K562 (cell line): ENCODE measurements around the gene TNN. TPM values are rescaled to one million over a fixed set of nuclear protein-coding genes. Genes with fewer than 3 reads are reported as not detected.

Source experiments
- CBX1 ChIP-seq: sonication (generic); IDR thresholded peaks from 2 replicates; pipeline ENCODE4 v1.6.1; 2016; ENCODE audit warnings: antibody characterized with exemption, low read depth, mild to moderate bottlenecking
- CTBP1 ChIP-seq: fragments of 450-650 bp; IDR thresholded peaks from 2 replicates; pipeline ENCODE4 v1.6.1; 2016; ENCODE audit warnings: borderline replicate concordance
- ETS1 ChIP-seq: conservative IDR thresholded peaks from 2 replicates; pipeline ENCODE4 v1.6.1; 2011; ENCODE audit warnings: low read depth, mild to moderate bottlenecking, low read length; ENCODE audit not compliant: control insufficient read depth
- FOXJ3 ChIP-seq: sonication (generic); formaldehyde crosslinking; IDR thresholded peaks from 2 replicates; pipeline ENCODE4 v1.4.0; 2020; ENCODE audit warnings: mild to moderate bottlenecking, missing genetic modification reagents
- HNRNPK ChIP-seq: fragments of 200-400 bp; formaldehyde crosslinking; IDR thresholded peaks from one replicate; pipeline ENCODE4 v1.6.1; 2018; ENCODE audit warnings: mild to moderate bottlenecking, low read depth, low read length; ENCODE audit not compliant: poor library complexity, severe bottlenecking
- IFI16 ChIP-seq: fragments of 250-450 bp; sonication (Bioruptor Pico); IDR thresholded peaks from 2 replicates; pipeline ENCODE4 v2.1.2; 2022; ENCODE audit warnings: mild to moderate bottlenecking, inconsistent platforms
- JUN ChIP-seq, 2 experiments: sonication (generic) in 1 of 2; formaldehyde crosslinking in 1 of 2; IDR thresholded peaks; 2 replicates each; pipeline versions ENCODE4 v1.6.1 to v1.8.0; 2012 to 2022; ENCODE audit warnings: borderline replicate concordance in 2 of 2, mild to moderate bottlenecking in 2 of 2, improper control_type of control experiment in 1 of 2, low read depth in 1 of 2, low read length in 1 of 2, missing genetic modification reagents in 1 of 2
- JUND ChIP-seq, 2 experiments: IDR thresholded peaks; 2 replicates in 1 of 2; 3 replicates in 1 of 2; pipeline ENCODE4 v1.6.1; 2011; ENCODE audit warnings: borderline replicate concordance in 2 of 2, low read depth in 2 of 2, low read length in 2 of 2, improper control_type of control experiment in 1 of 2, missing biosample characterization in 1 of 2, missing genetic modification characterization in 1 of 2, missing genetic modification reagents in 1 of 2
- MLX ChIP-seq, 2 experiments: fragments of 450-650 bp in 1 of 2; sonication (generic) in 1 of 2; formaldehyde crosslinking; conservative IDR thresholded peaks; 2 replicates each; pipeline versions ENCODE4 v1.4.0 to v1.8.1; 2020 to 2022; ENCODE audit warnings: mild to moderate bottlenecking in 1 of 2, missing genetic modification reagents in 1 of 2
- NKRF ChIP-seq: fragments of 450-650 bp; IDR thresholded peaks from 2 replicates; pipeline ENCODE4 v1.6.1; 2016; ENCODE audit warnings: borderline replicate concordance
- NR4A1 ChIP-seq, 2 experiments: fragments of 250-450 bp in 1 of 2; fragments of 450-650 bp in 1 of 2; sonication (Bioruptor Pico) in 1 of 2; IDR thresholded peaks; 2 replicates each; pipeline versions ENCODE4 v1.4.0 to v1.6.1; 2016 to 2020; ENCODE audit warnings: mild to moderate bottlenecking in 2 of 2, missing compliant biosample characterization in 1 of 2, missing genetic modification characterization in 1 of 2, moderate library complexity in 1 of 2
- PKNOX1 ChIP-seq: fragments of 450-650 bp; IDR thresholded peaks from 2 replicates; pipeline ENCODE4 v1.6.1; 2016
- POU5F1 ChIP-seq: fragments of 150-350 bp; IDR thresholded peaks from 2 replicates; pipeline ENCODE4 v1.6.1; 2014; ENCODE audit warnings: borderline replicate concordance, low read length, low read depth, mild to moderate bottlenecking; ENCODE audit not compliant: partially characterized antibody
- RFX7 ChIP-seq: fragments of 250-450 bp; sonication (Bioruptor Pico); IDR thresholded peaks from 2 replicates; pipeline ENCODE4 v1.5.1; 2021; ENCODE audit warnings: mild to moderate bottlenecking
- RNF219 ChIP-seq: fragments of 250-450 bp; sonication (Bioruptor Pico); IDR thresholded peaks from 2 replicates; pipeline ENCODE4 v1.5.0; 2022; ENCODE audit warnings: mild to moderate bottlenecking
- ZBTB17 ChIP-seq: fragments of 450-650 bp; formaldehyde crosslinking; IDR thresholded peaks from 2 replicates; pipeline ENCODE4 v1.4.0; 2020; ENCODE audit warnings: mild to moderate bottlenecking
- ZNF780A ChIP-seq: fragments of 250-450 bp; sonication (Bioruptor Pico); IDR thresholded peaks from 2 replicates; pipeline ENCODE4 v1.5.0; 2021; ENCODE audit warnings: mild to moderate bottlenecking
- polyA plus RNA-seq, 8 experiments: library from polyadenylated mRNA; depleted of rRNA in 4 of 8; stranded (reverse) in 5 of 8; unstranded in 3 of 8; fragments of >200 nt; fragmentation: Nextera tagmentation in 2 of 8; fragmentation: Illumina TruSeq in 1 of 8; extraction: Ambion mirVana in 2 of 8; extraction: Trizol in 1 of 8; gene quantifications; 2 replicates each; pipeline versions ENCODE4 v1.2.1 to v1.2.3, GENCODE V29; 2011 to 2014; ENCODE audit warnings: inconsistent platforms in 1 of 8, missing spikeins in 1 of 8
- total RNA-seq, 7 experiments: library from RNA; depleted of rRNA in 6 of 7; stranded (reverse); fragments of >200 nt in 6 of 7; fragmentation: Illumina TruSeq in 2 of 7; extraction: Trizol in 2 of 7; gene quantifications; 2 replicates each; pipeline versions ENCODE4 v1.2.1 to v1.2.3, GENCODE V29; 2011 to 2021; ENCODE audit warnings: low replicate concordance in 1 of 7

Gene TNN
- total and polyA plus RNA-seq, 9 of the 15 experiments (the other 6 are each of a cell fraction or from before 2014, with no cell fraction given) = 0.01 to 0.09 (median 0.07) TPM; not detected in 4

GRCh38 chr1:175023043-175023921, 44.4 kb upstream of the TNN start, which contains the start of gene MRPS14 (continued):
- no peak for TF ChIP-seq RNF219 (CRISPR knock-in tag)
- no peak for TF ChIP-seq HNRNPK
- TF ChIP-seq IFI16 = no peak
- no peak for TF ChIP-seq RFX7 (CRISPR knock-in tag)
- no peak for TF ChIP-seq PKNOX1
- TF ChIP-seq ETS1 = peak; percentile 97
- peak; percentile 75 for TF ChIP-seq JUND (IDR thresholded peaks at IDR 0.05; ENCODE audit: borderline replicate concordance, low read depth, low read length)
- TF ChIP-seq JUND (tag; IDR thresholded peaks at IDR 0.05; ENCODE audit: borderline replicate concordance, low read depth, low read length) = peak; percentile 46; the same call in 2 of the 3 replicates
- peak; percentile 68; the same call in 1 of the 2 replicates for TF ChIP-seq CTBP1
- peak; percentile 30 for TF ChIP-seq POU5F1
- TF ChIP-seq ZNF780A (CRISPR knock-in tag) = no peak
- no peak for TF ChIP-seq FOXJ3 (CRISPR knock-in tag)
- no peak for TF ChIP-seq MLX (CRISPR knock-in tag; conservative IDR thresholded peaks at IDR 0.05)
- TF ChIP-seq ZBTB17 = 0 out of 2 replicates have a peak, but pooled peaks have one; percentile 49
- no peak for TF ChIP-seq NR4A1 (CRISPR knock-in tag; IDR thresholded peaks at IDR 0.05)
- no peak for TF ChIP-seq NR4A1 (tag; IDR thresholded peaks at IDR 0.05)
- peak; percentile 88 for TF ChIP-seq NKRF
- peak; percentile 89; the same call in 1 of the 2 replicates for TF ChIP-seq CBX1
- peak; percentile 48 for TF ChIP-seq JUN (IDR thresholded peaks at IDR 0.05; ENCODE audit: borderline replicate concordance, low read depth, low read length)
- TF ChIP-seq JUN (CRISPR knock-in tag; IDR thresholded peaks at IDR 0.05; ENCODE audit: borderline replicate concordance) = no peak
